Thoracic aorta (tissue), 2 donors: Measurements from ENCODE around the gene CFAP68. TPM values are rescaled to one million over a fixed set of nuclear protein-coding genes. Genes with fewer than 3 reads are reported as not detected.

Experiments
- ATAC-seq: fragments of 150-250 bp; one replicate; pipeline ENCODE4 v1.8.0; 2017; ENCODE audit warnings: low read depth; ENCODE audit not compliant: insufficient number of reproducible peaks, low FRiP score
- DNase-seq: peaks from one replicate; pipeline ENCODE4 v3.0.0-alpha.2; 2020; ENCODE audit warnings: low spot score
- H3K27ac ChIP-seq, 2 donors: fragments of 200-600 bp; sonication (generic); 1 replicate in 1 of 2; 2 replicates in 1 of 2; pipeline ENCODE4 v1.5.1; 2016; ENCODE audit warnings: mild to moderate bottlenecking in 2 of 2, moderate library complexity in 2 of 2
- H3K27me3 ChIP-seq: fragments of 200-600 bp; sonication (generic); replicated peaks from 2 replicates; pipeline ENCODE4 v1.6.0; 2016; ENCODE audit warnings: mild to moderate bottlenecking; ENCODE audit not compliant: insufficient read depth
- H3K36me3 ChIP-seq: fragments of 200-600 bp; sonication (generic); one replicate; pipeline ENCODE4 v1.5.1; 2016
- H3K4me1 ChIP-seq, 2 donors: fragments of 200-600 bp; sonication (generic); 1 replicate in 1 of 2; 2 replicates in 1 of 2; pipeline versions ENCODE4 v1.5.1 to v1.6.0; 2016; ENCODE audit warnings: low read depth in 2 of 2, mild to moderate bottlenecking in 1 of 2; ENCODE audit not compliant: control insufficient read depth in 1 of 2
- H3K4me3 ChIP-seq: fragments of 200-600 bp; sonication (generic); 2 replicates; pipeline ENCODE4 v1.5.1; 2016; ENCODE audit warnings: mild to moderate bottlenecking
- H3K9me3 ChIP-seq: fragments of 200-600 bp; sonication (generic); 2 replicates; pipeline ENCODE4 v1.5.1; 2016
- CTCF ChIP-seq: fragments of 200-600 bp; sonication (generic); IDR thresholded peaks from one replicate; pipeline ENCODE4 v1.5.1; 2019; ENCODE audit warnings: antibody characterized with exemption
- total RNA-seq, 2 donors: library from RNA; depleted of rRNA; stranded (reverse); fragments of >200 nt; gene quantifications; one replicate each; pipeline versions ENCODE4 v1.1.0 to v1.2.3, GENCODE V29; 2016

The CFAP68 gene
- total RNA-seq: 1 to 10 TPM; 1.9 to 9.7 TPM

DNA sequence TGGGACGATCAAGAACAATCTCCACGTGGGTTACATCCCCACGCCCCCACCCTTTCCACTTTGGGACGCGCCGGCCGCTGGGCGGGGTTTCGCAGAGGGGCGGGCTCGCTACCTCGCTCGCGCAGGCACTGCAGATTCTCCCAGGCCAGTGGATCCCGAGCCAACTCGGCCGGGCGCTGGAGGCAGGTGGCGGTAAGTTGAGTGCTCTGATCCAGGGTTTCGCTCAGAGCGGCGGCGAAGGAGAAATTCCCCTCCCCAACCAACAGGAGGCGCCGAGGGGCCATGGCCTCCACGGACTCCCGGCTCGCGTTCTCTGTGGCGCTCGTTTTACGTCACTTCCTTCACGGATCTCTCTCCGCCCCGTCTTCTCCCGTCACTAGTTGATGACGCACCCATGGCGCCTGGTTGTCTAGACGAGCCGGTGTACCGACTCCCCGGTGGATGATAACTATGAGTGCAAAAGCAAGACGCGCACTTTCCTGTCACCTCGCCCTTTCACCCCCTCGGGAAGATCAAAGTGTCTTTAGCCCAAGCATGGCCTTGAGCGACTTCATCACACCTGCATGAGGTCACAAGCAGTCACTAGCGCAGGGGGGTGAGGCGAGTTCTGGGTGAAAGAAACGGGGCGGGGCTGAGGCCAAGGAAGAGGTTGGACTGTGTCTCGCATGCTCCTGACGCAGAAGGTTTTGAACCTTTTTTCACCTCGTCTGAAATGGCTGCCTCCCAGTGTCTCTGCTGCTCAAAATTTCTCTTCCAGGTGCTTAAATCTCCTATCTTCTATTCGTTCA, at the start of gene CFAP68, which contains the start of gene FDXACB1:
Gene CFAP68 (plus strand): TSS at position 693 of the 788 bp plus-strand sequence. CDS start 20 bp downstream, at position 713.
Gene FDXACB1 (minus strand): TSS at position 317 of the 788 bp plus-strand sequence. CDS start 33 bp downstream, at position 284.
- H3K9me3 ChIP-seq: no peaks in the 10 kb centered on the region
- ATAC-seq (peak; percentile 98), DNase-seq (peak; percentile 93)
- peaks cover 4 to 19% of the 10 kb centered on the region in 2 donors for H3K4me1 ChIP-seq
- H3K36me3 ChIP-seq: no peaks in the 10 kb centered on the region
- peak within 1 kb of the TSS; percentile 74 for H3K4me3 ChIP-seq
- no peaks in the 10 kb centered on the region for H3K27me3 ChIP-seq
- TF ChIP-seq CTCF: peak; percentile 97
- H3K27ac ChIP-seq: peak within 1 kb of the TSS; percentile 94 to 96

DNA sequence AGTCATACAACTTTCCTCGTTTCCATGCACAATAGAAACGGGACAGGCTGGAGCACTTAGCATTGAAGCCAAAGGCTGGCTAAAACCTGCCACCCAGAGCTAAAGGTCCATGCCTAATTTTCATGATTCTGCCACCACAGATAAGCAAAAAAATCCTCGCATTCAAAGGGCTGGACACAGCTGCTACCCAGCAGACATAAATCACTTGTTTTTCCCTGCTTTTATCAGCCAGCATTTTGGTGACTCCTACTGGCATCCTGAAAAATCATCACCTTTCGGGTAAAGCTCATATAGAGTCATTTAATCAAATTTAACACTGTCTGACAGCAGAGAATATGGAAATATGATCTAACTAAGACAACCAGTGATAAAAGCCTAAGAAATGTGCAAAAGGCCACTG, 45.8 kb upstream of the CFAP68 start:
- H3K27me3 ChIP-seq: no peaks in the 10 kb centered on the region
- no peak for ATAC-seq
- H3K27ac ChIP-seq: no peak overlapping the region
- H3K4me1 ChIP-seq: no peaks in the 10 kb centered on the region
- no peaks in the 10 kb centered on the region for H3K9me3 ChIP-seq
- H3K36me3 ChIP-seq: peaks cover 38% of the 10 kb centered on the region
- no peak overlapping the region for H3K4me3 ChIP-seq
- DNase-seq: no peak
- no peak for TF ChIP-seq CTCF

DNA sequence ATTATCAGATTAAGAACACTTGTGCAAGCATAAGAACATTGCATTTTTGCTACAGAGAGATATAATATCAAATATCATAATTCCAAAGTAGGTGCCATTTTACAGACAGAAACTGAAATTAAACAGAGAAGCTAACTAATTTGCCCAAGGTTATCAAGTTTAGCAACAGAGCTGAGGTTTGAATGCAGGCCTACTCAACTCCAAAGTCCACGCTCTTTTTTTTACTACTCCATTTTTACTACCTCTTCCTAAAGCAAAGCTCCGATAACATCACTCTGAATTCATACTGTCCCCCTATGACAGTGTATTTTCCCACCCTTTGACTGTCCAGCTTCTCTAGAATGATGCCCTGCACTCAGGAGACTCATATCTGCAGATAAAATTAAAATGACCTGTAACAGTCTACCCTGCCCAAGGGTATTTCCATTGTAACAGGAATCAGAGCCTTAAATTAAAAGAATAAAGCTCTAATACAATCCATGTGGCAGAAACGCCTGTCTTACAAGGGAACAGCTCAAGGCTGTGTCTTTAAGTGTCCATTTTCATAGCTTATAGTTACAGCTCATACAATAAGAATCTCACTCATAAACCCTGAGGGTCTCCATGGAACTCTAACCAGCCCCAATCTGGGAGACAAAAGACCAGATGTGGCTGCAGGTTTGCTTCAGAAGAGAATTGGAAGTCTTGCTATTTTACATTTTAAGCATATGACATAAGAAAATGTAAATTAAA, 44.7 kb upstream of the CFAP68 start:
- no peak for TF ChIP-seq CTCF
- DNase-seq: no peak
- Histone ChIP-seq H3K9me3 (no peaks in the 10 kb centered on the region), H3K36me3 (peaks cover 36% of the 10 kb centered on the region), H3K27ac (no peak overlapping the region), H3K4me3 (no peak overlapping the region), H3K27me3 (no peaks in the 10 kb centered on the region), H3K4me1 (no peaks in the 10 kb centered on the region)
- no peak for ATAC-seq

DNA sequence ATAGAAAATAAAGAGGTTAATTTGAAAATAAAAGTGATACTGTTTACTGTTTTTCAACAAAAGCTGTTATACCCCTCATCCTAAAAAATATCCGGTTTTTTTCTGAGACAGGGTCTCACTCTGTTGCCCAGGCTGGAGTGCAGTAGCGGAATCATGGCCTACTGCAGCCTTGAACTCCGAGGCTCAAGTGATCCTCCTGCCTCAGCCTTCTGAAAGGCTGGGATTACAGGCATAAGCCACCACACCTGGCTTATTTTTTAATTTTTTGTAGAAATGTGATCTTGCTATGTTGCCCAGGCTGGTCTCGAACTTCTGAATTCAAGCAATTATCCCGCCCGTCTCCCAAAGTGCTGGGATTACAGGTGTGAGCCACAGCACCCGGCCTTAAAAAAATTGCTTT, 43.7 kb upstream of the CFAP68 start:
- DNase-seq (no peak), ATAC-seq (no peak)
- H3K9me3 ChIP-seq: no peaks in the 10 kb centered on the region
- no peak for TF ChIP-seq CTCF
- peaks cover 36% of the 10 kb centered on the region for H3K36me3 ChIP-seq
- H3K4me1 ChIP-seq: no peaks in the 10 kb centered on the region
- no peaks in the 10 kb centered on the region for H3K27me3 ChIP-seq
- H3K4me3 ChIP-seq: no peak overlapping the region
- no peak overlapping the region for H3K27ac ChIP-seq

DNA sequence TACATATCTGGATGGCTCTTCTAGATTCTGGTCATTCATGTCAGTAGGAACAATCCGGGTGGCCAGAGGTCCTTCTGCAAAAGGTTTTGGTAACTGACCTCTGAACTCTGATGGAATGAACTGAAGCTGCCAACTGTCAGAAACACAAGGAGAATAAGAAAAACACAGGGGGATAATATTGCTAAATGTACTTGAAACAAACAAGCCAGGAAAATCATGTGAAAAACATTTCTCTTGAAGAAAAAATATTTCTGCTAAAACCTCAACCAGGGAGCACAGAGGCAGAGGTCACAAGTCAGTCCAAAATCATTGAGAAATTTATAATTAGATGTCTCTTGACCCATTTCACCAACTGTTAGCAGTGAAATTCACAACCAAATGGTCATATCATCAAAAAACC, 43.2 kb upstream of the CFAP68 start:
- Histone ChIP-seq H3K4me1 (peaks cover 0 to 1% of the 10 kb centered on the region in 2 donors), H3K27me3 (no peaks in the 10 kb centered on the region), H3K9me3 (no peaks in the 10 kb centered on the region), H3K4me3 (no peak overlapping the region), H3K36me3 (peaks cover 32% of the 10 kb centered on the region), H3K27ac (no peak overlapping the region)
- ATAC-seq (no peak), DNase-seq (no peak)
- TF ChIP-seq CTCF: no peak
